ENCODE data around the gene WNT16.
A peak's percentile ranks its signal among the peaks of the same experiment; 100 is the strongest.

Gene WNT16

GRCh38 chr7:121328508-121329190 lies at the start of gene WNT16:
Gene WNT16 (plus strand): TSS chr7:121329000. CDS start chr7:121329293, 293 bp downstream.
- TF ChIP-seq CTCF (IDR thresholded peaks at IDR 0.05; ENCODE audit: low read length) (no peak), EZH2phosphoT487 (IDR thresholded peaks at IDR 0.05; ENCODE audit: low read length) (no peak)
- Histone ChIP-seq H3K79me2 (ENCODE audit: low read length) (no peaks in the 10 kb centered on the region), H3K27me3 (replicated peaks; ENCODE audit: insufficient read depth, low read length) (peaks cover 20% of the 10 kb centered on the region), H4K20me1 (ENCODE audit: insufficient read depth, low read length) (no peaks in the 10 kb centered on the region), H3K27ac (ENCODE audit: low read length) (no peak within 1 kb of the TSS), H2AFZ (ENCODE audit: low read length) (peak within 1 kb of the TSS; percentile 92), H3K9me3 (replicated peaks; ENCODE audit: insufficient read depth, low read length) (no peaks in the 10 kb centered on the region), H3K4me2 (ENCODE audit: low read depth, low read length) (peak within 1 kb of the TSS; percentile 98), H3K9ac (ENCODE audit: low read length) (peak within 1 kb of the TSS; percentile 9; the same call in 1 of the 2 replicates), H3F3A (ENCODE audit: insufficient read depth, low read length) (no peaks in the 10 kb centered on the region), H3K4me1 (ENCODE audit: low read length) (no peaks in the 10 kb centered on the region), H3K9me2 (replicated peaks; ENCODE audit: insufficient read depth, low read length) (no peaks in the 10 kb centered on the region), H3K4me3 (ENCODE audit: low read length) (peak within 1 kb of the TSS; percentile 71), H3K36me3 (replicated peaks; ENCODE audit: insufficient read depth, low read length) (no peaks in the 10 kb centered on the region)
- DNase-seq, result no peak

- peaks cover 16% of the 10 kb centered on the region for H3F3A ChIP-seq (ENCODE audit: insufficient read depth, low read length)
- H3K4me2 ChIP-seq (ENCODE audit: low read depth, low read length), result peak overlapping the region; percentile 36
- H2AFZ ChIP-seq (ENCODE audit: low read length), result no peak overlapping the region
- H3K27me3 ChIP-seq (replicated peaks; ENCODE audit: insufficient read depth, low read length), result no peaks in the 10 kb centered on the region
- H3K9ac ChIP-seq (ENCODE audit: low read length), result no peak overlapping the region
- peak overlapping the region; percentile 2; the same call in 1 of the 2 replicates for H3K27ac ChIP-seq (ENCODE audit: low read length)
- no peaks in the 10 kb centered on the region for H3K36me3 ChIP-seq (replicated peaks; ENCODE audit: insufficient read depth, low read length)
- peak; percentile 45 for DNase-seq
- 0 out of 2 replicates have a peak overlapping the region, but pooled peaks have one; percentile 2 for H3K4me3 ChIP-seq (ENCODE audit: low read length)
- no peaks in the 10 kb centered on the region for H3K9me3 ChIP-seq (replicated peaks; ENCODE audit: insufficient read depth, low read length)
- TF ChIP-seq EZH2 (optimal IDR thresholded peaks at IDR 0.05; ENCODE audit: low read depth, low read length) (no peak), CTCF (IDR thresholded peaks at IDR 0.05; ENCODE audit: low read length) (no peak), EZH2phosphoT487 (IDR thresholded peaks at IDR 0.05; ENCODE audit: low read length) (no peak)
- no peaks in the 10 kb centered on the region for H4K20me1 ChIP-seq (ENCODE audit: insufficient read depth, low read length)
- no peaks in the 10 kb centered on the region for H3K79me2 ChIP-seq (ENCODE audit: low read length)
- H3K4me1 ChIP-seq (ENCODE audit: low read length), result peaks cover 26% of the 10 kb centered on the region
- H3K9me2 ChIP-seq (replicated peaks; ENCODE audit: insufficient read depth, low read length), result no peaks in the 10 kb centered on the region
These were observed 49.7 kb upstream of the WNT16 start for GRCh38 chr7:121279060-121279620.

GRCh38 chr7:121279822-121280221 lies 49.0 kb upstream of the WNT16 start:
- Histone ChIP-seq H3K9me3 (replicated peaks; ENCODE audit: insufficient read depth, low read length) (no peaks in the 10 kb centered on the region), H3K36me3 (replicated peaks; ENCODE audit: insufficient read depth, low read length) (no peaks in the 10 kb centered on the region), H3K9ac (ENCODE audit: low read length) (no peak overlapping the region), H3K4me3 (ENCODE audit: low read length) (no peak overlapping the region), H2AFZ (ENCODE audit: low read length) (no peak overlapping the region), H3K27me3 (replicated peaks; ENCODE audit: insufficient read depth, low read length) (no peaks in the 10 kb centered on the region), H3K4me2 (ENCODE audit: low read depth, low read length) (peak overlapping the region; percentile 36), H3F3A (ENCODE audit: insufficient read depth, low read length) (peaks cover 14% of the 10 kb centered on the region), H3K4me1 (ENCODE audit: low read length) (peaks cover 21% of the 10 kb centered on the region), H4K20me1 (ENCODE audit: insufficient read depth, low read length) (no peaks in the 10 kb centered on the region), H3K79me2 (ENCODE audit: low read length) (no peaks in the 10 kb centered on the region), H3K27ac (ENCODE audit: low read length) (no peak overlapping the region), H3K9me2 (replicated peaks; ENCODE audit: insufficient read depth, low read length) (no peaks in the 10 kb centered on the region)
- no peak for DNase-seq
- TF ChIP-seq EZH2 (optimal IDR thresholded peaks at IDR 0.05; ENCODE audit: low read depth, low read length) (no peak), CTCF (IDR thresholded peaks at IDR 0.05; ENCODE audit: low read length) (no peak)
